Subcutaneous abdominal adipose tissue (tissue), 5 donors: Measurements from ENCODE around the gene G0S2.

Source experiments
- H3K27ac ChIP-seq: one replicate; pipeline ENCODE4 v1.7.0; 2013; ENCODE audit warnings: low read depth, mild to moderate bottlenecking, inconsistent platforms, low read length, moderate library complexity
- H3K27me3 ChIP-seq, 5 donors: one replicate each; pipeline ENCODE4 v1.7.0; 2013; ENCODE audit warnings: low read length in 5 of 5, inconsistent platforms in 1 of 5; ENCODE audit not compliant: control insufficient read depth in 5 of 5, insufficient read depth in 4 of 5
- H3K36me3 ChIP-seq, 5 donors: one replicate each; pipeline ENCODE4 v1.7.0; 2013; ENCODE audit warnings: low read length in 5 of 5; ENCODE audit not compliant: control insufficient read depth in 5 of 5, insufficient read depth in 5 of 5
- H3K4me1 ChIP-seq, 5 donors: one replicate each; pipeline ENCODE4 v1.7.0; 2013; ENCODE audit warnings: low read length in 5 of 5, mild to moderate bottlenecking in 3 of 5, moderate library complexity in 1 of 5; ENCODE audit not compliant: control insufficient read depth in 5 of 5, insufficient read depth in 5 of 5
- H3K4me3 ChIP-seq, 5 donors: one replicate each; pipeline ENCODE4 v1.7.0; 2013; ENCODE audit warnings: low read length in 5 of 5, low read depth in 1 of 5
- H3K9ac ChIP-seq, 5 donors: one replicate each; pipeline ENCODE4 v1.7.0; 2013; ENCODE audit warnings: low read length in 5 of 5, mild to moderate bottlenecking in 4 of 5, moderate library complexity in 3 of 5
- H3K9me3 ChIP-seq, 5 donors: one replicate each; pipeline ENCODE4 v1.7.0; 2013; ENCODE audit warnings: low read length in 5 of 5; ENCODE audit not compliant: control insufficient read depth in 5 of 5
- donor health status: healthy.
- donor health status: healthy.
- donor health status: healthy.
- donor health status: healthy.
- donor health status: healthy.

G0S2 gene, protein sequence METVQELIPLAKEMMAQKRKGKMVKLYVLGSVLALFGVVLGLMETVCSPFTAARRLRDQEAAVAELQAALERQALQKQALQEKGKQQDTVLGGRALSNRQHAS

GRCh38 chr1:209674957-209675564, at the start of gene G0S2:
G0S2 (plus strand) TSS chr1:209675412; CDS start chr1:209675685, 273 bp downstream.
- peak within 1 kb of the TSS; percentile 98 for H3K27ac ChIP-seq

GRCh38 chr1:209625791-209626285, 49.4 kb upstream of the G0S2 start:
- Histone ChIP-seq H3K4me3 (peak overlapping the region in 3 of 5 donors; percentile 2 to 36 (median 4)), H3K36me3 (peaks cover 0 to 22% (median 6%) of the 10 kb centered on the region in 5 donors), H3K27me3 (peaks cover 0 to 3% (median 0%) of the 10 kb centered on the region in 5 donors), H3K9me3 (no peaks in the 10 kb centered on the region), H3K9ac (peak overlapping the region in 2 of 5 donors; percentile 0 to 15), H3K4me1 (peaks cover 5 to 54% (median 44%) of the 10 kb centered on the region in 5 donors), H3K27ac (peak overlapping the region; percentile 76)

More at GRCh38 chr1:209674957-209675564, at the start of gene G0S2:
- H3K9ac ChIP-seq: peak within 1 kb of the TSS; percentile 50 to 93 (median 79)
- H3K9me3 ChIP-seq: peaks cover 0 to 3% (median 0%) of the 10 kb centered on the region in 5 donors
- peak within 1 kb of the TSS; percentile 77 to 98 (median 82) for H3K4me3 ChIP-seq
- peaks cover 3 to 71% (median 53%) of the 10 kb centered on the region in 5 donors for H3K4me1 ChIP-seq
- H3K36me3 ChIP-seq: peaks cover 0 to 4% (median 0%) of the 10 kb centered on the region in 5 donors
- H3K27me3 ChIP-seq: peaks cover 0 to 5% (median 0%) of the 10 kb centered on the region in 5 donors

GRCh38 chr1:209626346-209627026, 48.7 kb upstream of the G0S2 start:
- Histone ChIP-seq H3K36me3 (peaks cover 0 to 22% (median 6%) of the 10 kb centered on the region in 5 donors), H3K4me1 (peaks cover 5 to 54% (median 38%) of the 10 kb centered on the region in 5 donors), H3K4me3 (peak overlapping the region in 3 of 5 donors; percentile 2 to 55 (median 36)), H3K27ac (peak overlapping the region; percentile 76), H3K27me3 (peaks cover 0 to 3% (median 0%) of the 10 kb centered on the region in 5 donors), H3K9me3 (no peaks in the 10 kb centered on the region), H3K9ac (peak overlapping the region in 3 of 5 donors; percentile 0 to 24 (median 15))

- Histone ChIP-seq H3K9ac (peak overlapping the region in 3 of 5 donors; percentile 21 to 53 (median 24)), H3K4me1 (peaks cover 5 to 54% (median 37%) of the 10 kb centered on the region in 5 donors), H3K4me3 (peak overlapping the region in 4 of 5 donors; percentile 17 to 55 (median 34))
Observed at GRCh38 chr1:209627027-209627731, 48.0 kb upstream of the G0S2 start.

GRCh38 chr1:209627732-209628196, 47.4 kb upstream of the G0S2 start:
- H3K27me3 ChIP-seq: peaks cover 0 to 3% (median 0%) of the 10 kb centered on the region in 5 donors
- peak overlapping the region; percentile 76 for H3K27ac ChIP-seq
- H3K9ac ChIP-seq: peak overlapping the region in 4 of 5 donors; percentile 1 to 53 (median 27)
- H3K4me3 ChIP-seq: peak overlapping the region in 4 of 5 donors; percentile 17 to 55 (median 34)
- H3K9me3 ChIP-seq: no peaks in the 10 kb centered on the region
- peaks cover 5 to 54% (median 37%) of the 10 kb centered on the region in 5 donors for H3K4me1 ChIP-seq
- peaks cover 0 to 12% (median 6%) of the 10 kb centered on the region in 5 donors for H3K36me3 ChIP-seq

More at GRCh38 chr1:209627027-209627731, 48.0 kb upstream of the G0S2 start:
- H3K9me3 ChIP-seq: no peaks in the 10 kb centered on the region
- peak overlapping the region; percentile 76 for H3K27ac ChIP-seq
- H3K27me3 ChIP-seq: peaks cover 0 to 3% (median 0%) of the 10 kb centered on the region in 5 donors
- peaks cover 0 to 18% (median 6%) of the 10 kb centered on the region in 5 donors for H3K36me3 ChIP-seq

GRCh38 chr1:209628618-209629299, 46.5 kb upstream of the G0S2 start:
- H3K27ac ChIP-seq: peak overlapping the region; percentile 76
- no peak overlapping the region for H3K4me3 ChIP-seq
- H3K9ac ChIP-seq: no peak overlapping the region
- H3K9me3 ChIP-seq: no peaks in the 10 kb centered on the region
- H3K36me3 ChIP-seq: peaks cover 0 to 3% (median 0%) of the 10 kb centered on the region in 5 donors
- peaks cover 0 to 3% (median 0%) of the 10 kb centered on the region in 5 donors for H3K27me3 ChIP-seq
- peaks cover 5 to 54% (median 37%) of the 10 kb centered on the region in 5 donors for H3K4me1 ChIP-seq

DNA sequence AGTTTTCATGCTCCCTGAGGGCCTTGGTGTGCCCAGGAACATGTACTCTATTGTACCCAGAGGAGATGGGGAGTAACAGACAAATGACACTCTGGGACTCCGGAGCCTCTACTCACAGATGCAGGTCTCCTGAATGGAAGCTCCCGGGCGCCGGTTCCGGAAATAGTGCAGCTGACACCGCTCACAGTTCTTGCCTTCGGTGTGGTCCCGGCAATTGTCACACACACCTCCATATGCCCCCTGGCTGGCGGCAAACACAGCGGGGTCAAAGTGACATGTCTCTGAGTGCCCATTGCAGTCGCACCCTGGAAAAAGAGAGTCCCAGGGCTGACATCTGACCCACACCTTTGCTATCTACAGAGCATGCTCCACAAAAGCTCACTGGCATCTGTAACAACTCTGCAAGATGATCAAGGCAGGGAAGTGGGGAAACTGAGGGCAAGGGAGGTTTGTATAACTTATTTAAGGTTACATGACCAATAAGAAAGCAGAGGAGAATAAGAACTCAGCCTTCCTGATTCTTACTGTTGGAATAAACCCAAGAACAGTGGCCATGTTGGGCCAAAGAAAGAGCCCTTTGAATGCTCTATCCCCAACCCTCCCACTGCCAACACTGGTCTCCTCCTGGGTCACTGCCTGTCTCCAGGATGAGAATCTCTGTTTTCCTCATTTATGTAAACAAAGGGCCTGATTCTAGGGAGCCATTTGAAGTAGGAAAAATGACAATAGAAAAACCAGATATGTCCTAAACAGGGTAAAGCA, 45.4 kb upstream of the G0S2 start:
- Histone ChIP-seq H3K4me3 (no peak overlapping the region), H3K9ac (peak overlapping the region in 1 of 5 donors; percentile 38), H3K4me1 (peaks cover 5 to 48% (median 37%) of the 10 kb centered on the region in 5 donors), H3K27ac (no peak overlapping the region), H3K27me3 (peaks cover 0 to 3% (median 0%) of the 10 kb centered on the region in 5 donors), H3K9me3 (no peaks in the 10 kb centered on the region), H3K36me3 (no peaks in the 10 kb centered on the region)

- H3K9me3 ChIP-seq: no peaks in the 10 kb centered on the region
- H3K27ac ChIP-seq: no peak overlapping the region
- H3K4me3 ChIP-seq: no peak overlapping the region
- no peak overlapping the region for H3K9ac ChIP-seq
- H3K36me3 ChIP-seq: no peaks in the 10 kb centered on the region
- peaks cover 0 to 3% (median 0%) of the 10 kb centered on the region in 5 donors for H3K27me3 ChIP-seq
- peaks cover 4 to 40% (median 34%) of the 10 kb centered on the region in 5 donors for H3K4me1 ChIP-seq
Observed at GRCh38 chr1:209630383-209631225, 44.6 kb upstream of the G0S2 start.
